ENCODE data around the gene RAB1A. TPM values are rescaled to one million over a fixed set of nuclear protein-coding genes. Genes with fewer than 3 reads are reported as not detected.

Gene RAB1A
- total and polyA plus RNA-seq, 2 of the 13 experiments (the other 11 are each of a cell fraction or from before 2014, with no cell fraction given): 206 to 226 TPM

GRCh38 chr2:65040400-65041261 is 89.3 kb downstream of the RAB1A start (continued):
- TF ChIP-seq CTCF (CRISPR knock-in tag; IDR thresholded peaks at IDR 0.05) (peak; percentile 97), RARA (CRISPR knock-in tag; IDR thresholded peaks at IDR 0.05) (no peak), ZNF678 (CRISPR knock-in tag; IDR thresholded peaks at IDR 0.05) (no peak), ZNF576 (CRISPR knock-in tag; IDR thresholded peaks at IDR 0.05) (no peak), ZFYVE20 (CRISPR knock-in tag; IDR thresholded peaks at IDR 0.05; ENCODE audit: borderline replicate concordance, low read depth) (no peak), FOXP4 (CRISPR knock-in tag; IDR thresholded peaks at IDR 0.05) (peak; percentile 11; the same call in 1 of the 2 replicates), RARG (CRISPR knock-in tag; IDR thresholded peaks at IDR 0.05; ENCODE audit: low read depth) (no peak), ZMAT3 (CRISPR knock-in tag; conservative IDR thresholded peaks at IDR 0.05) (no peak), KDM2A (CRISPR knock-in tag; IDR thresholded peaks at IDR 0.05; ENCODE audit: borderline replicate concordance, low read depth) (peak; percentile 79), PRDM10 (CRISPR knock-in tag; IDR thresholded peaks at IDR 0.05; ENCODE audit: low read depth) (0 out of 2 replicates have a peak, but pooled peaks have one; percentile 52), RBM22 (optimal IDR thresholded peaks at IDR 0.05; ENCODE audit: low read length) (no peak), KDM4B (CRISPR knock-in tag; IDR thresholded peaks at IDR 0.05) (peak; percentile 52; the same call in 1 of the 2 replicates), ZMAT5 (CRISPR knock-in tag; IDR thresholded peaks at IDR 0.05; ENCODE audit: borderline replicate concordance, low read depth) (no peak), ZNF614 (CRISPR knock-in tag; IDR thresholded peaks at IDR 0.05; ENCODE audit: borderline replicate concordance) (peak; percentile 63; the same call in 1 of the 2 replicates), ZFP1 (CRISPR knock-in tag; IDR thresholded peaks at IDR 0.05) (no peak), MEIS1 (CRISPR knock-in tag; IDR thresholded peaks at IDR 0.05; ENCODE audit: borderline replicate concordance) (no peak), ZNF644 (CRISPR knock-in tag; IDR thresholded peaks at IDR 0.05; ENCODE audit: low read depth) (no peak)
